HepG2 (cell line): ENCODE measurements around the gene C7orf57. TPM values are rescaled to one million over a fixed set of nuclear protein-coding genes. Genes with fewer than 3 reads are reported as not detected.
A peak's percentile ranks its signal among the peaks of the same experiment; 100 is the strongest.

Experiments used
- CENPX ChIP-seq: sonication (generic); formaldehyde crosslinking; IDR thresholded peaks from 2 replicates; pipeline ENCODE4 v1.9.0; 2021; ENCODE audit warnings: mild to moderate bottlenecking, missing genetic modification reagents, moderate library complexity
- EED ChIP-seq: sonication (generic); formaldehyde crosslinking; IDR thresholded peaks from 2 replicates; pipeline ENCODE4 v1.5.0; 2020; ENCODE audit warnings: mild to moderate bottlenecking, missing genetic modification reagents
- GATA4 ChIP-seq: sonication (generic); IDR thresholded peaks from 2 replicates; pipeline ENCODE4 v1.6.1; 2016; ENCODE audit warnings: antibody characterized with exemption, low read depth, borderline replicate concordance
- MYC ChIP-seq: sonication (generic); formaldehyde crosslinking; IDR thresholded peaks from 2 replicates; pipeline ENCODE4 v1.9.0; 2021; ENCODE audit warnings: missing genetic modification reagents, borderline replicate concordance
- NFRKB ChIP-seq: fragments of 450-650 bp; IDR thresholded peaks from 2 replicates; pipeline ENCODE4 v1.6.1; 2017
- SETDB1 ChIP-seq: sonication (generic); formaldehyde crosslinking; IDR thresholded peaks from 2 replicates; pipeline ENCODE4 v1.5.1; 2020; ENCODE audit warnings: missing genetic modification reagents, mild to moderate bottlenecking, borderline replicate concordance
- SMARCC2 ChIP-seq: fragments of 450-650 bp; IDR thresholded peaks from 2 replicates; pipeline ENCODE4 v1.6.1; 2017; ENCODE audit warnings: antibody characterized with exemption, mild to moderate bottlenecking
- SMC3 ChIP-seq: IDR thresholded peaks from 2 replicates; pipeline ENCODE4 v1.6.1; 2011; ENCODE audit warnings: low read length, improper control_type of control experiment
- TSC22D2 ChIP-seq: sonication (generic); formaldehyde crosslinking; IDR thresholded peaks from 2 replicates; pipeline ENCODE4 v1.5.1; 2020; ENCODE audit warnings: missing genetic modification reagents, mild to moderate bottlenecking, borderline replicate concordance
- YEATS2 ChIP-seq: sonication (generic); formaldehyde crosslinking; IDR thresholded peaks from 2 replicates; pipeline ENCODE4 v1.4.0; 2020; ENCODE audit warnings: missing genetic modification reagents, borderline replicate concordance
- ZNF251 ChIP-seq: sonication (generic); formaldehyde crosslinking; IDR thresholded peaks from 2 replicates; pipeline ENCODE4 v1.9.0; 2021; ENCODE audit warnings: mild to moderate bottlenecking, missing genetic modification reagents
- ZNF331 ChIP-seq: sonication (generic); formaldehyde crosslinking; IDR thresholded peaks from 2 replicates; pipeline ENCODE4 v1.4.0; 2020; ENCODE audit warnings: missing genetic modification reagents
- ZNF382 ChIP-seq: sonication (generic); formaldehyde crosslinking; IDR thresholded peaks from 2 replicates; pipeline ENCODE4 v1.5.0; 2020; ENCODE audit warnings: missing genetic modification reagents, mild to moderate bottlenecking, borderline replicate concordance
- ZNF512B ChIP-seq: sonication (generic); formaldehyde crosslinking; IDR thresholded peaks from 2 replicates; pipeline ENCODE4 v1.5.1; 2020; ENCODE audit warnings: missing genetic modification reagents, mild to moderate bottlenecking, borderline replicate concordance
- ZNF740 ChIP-seq: sonication (generic); formaldehyde crosslinking; IDR thresholded peaks from 2 replicates; pipeline ENCODE4 v1.4.0; 2020; ENCODE audit warnings: missing genetic modification reagents
- ZNF784 ChIP-seq: sonication (generic); formaldehyde crosslinking; IDR thresholded peaks from 2 replicates; pipeline ENCODE4 v1.5.1; 2020; ENCODE audit warnings: missing genetic modification reagents, mild to moderate bottlenecking, borderline replicate concordance
- ZNF83 ChIP-seq: sonication (generic); formaldehyde crosslinking; IDR thresholded peaks from 2 replicates; pipeline ENCODE4 v1.4.0; 2020; ENCODE audit warnings: missing genetic modification reagents, mild to moderate bottlenecking, borderline replicate concordance
- ZNF841 ChIP-seq: sonication (generic); formaldehyde crosslinking; IDR thresholded peaks from 2 replicates; pipeline ENCODE4 v1.8.1; 2023; ENCODE audit warnings: missing genetic modification reagents, borderline replicate concordance
- polyA plus RNA-seq, 8 experiments: library from polyadenylated mRNA; depleted of rRNA in 3 of 8; stranded (reverse) in 7 of 8; unstranded in 1 of 8; fragments of >200 nt; fragmentation: Illumina TruSeq in 4 of 8; extraction: Trizol in 4 of 8; gene quantifications; 2 replicates each; pipeline versions ENCODE4 v1.2.1 to v1.2.3, GENCODE V29; 2011 to 2016; ENCODE audit warnings: low read depth in 4 of 8, missing spikeins in 1 of 8, mixed read lengths in 1 of 8; ENCODE audit not compliant: insufficient read depth in 1 of 8
- total RNA-seq, 5 experiments: library from RNA; depleted of rRNA; stranded (reverse); fragments of >200 nt; fragmentation: Illumina TruSeq; extraction: Trizol; gene quantifications; 2 replicates each; pipeline ENCODE4 v1.2.3, GENCODE V29; 2016; ENCODE audit warnings: low read depth in 1 of 5
- TF ChIP-seq, protein P1 (sequence below): IDR thresholded peaks from 2 replicates; pipeline ENCODE4 v1.6.1; 2016; ENCODE audit warnings: missing compliant biosample characterization, missing genetic modification reagents, borderline replicate concordance
- TF ChIP-seq, protein P2 (sequence below): sonication (generic); formaldehyde crosslinking; conservative IDR thresholded peaks from 2 replicates; pipeline ENCODE4 v1.4.0; 2020; ENCODE audit warnings: missing genetic modification reagents
- TF ChIP-seq, protein P3 (sequence below): sonication (generic); formaldehyde crosslinking; IDR thresholded peaks from 2 replicates; pipeline ENCODE4 v1.5.0; 2020; ENCODE audit warnings: mild to moderate bottlenecking, low read depth, missing genetic modification reagents, borderline replicate concordance
- TF ChIP-seq, protein P4 (sequence below): sonication (generic); formaldehyde crosslinking; IDR thresholded peaks from 2 replicates; pipeline ENCODE4 v1.5.1; 2020; ENCODE audit warnings: missing genetic modification reagents, mild to moderate bottlenecking, borderline replicate concordance

Gene C7orf57
- total and polyA plus RNA-seq, 2 of the 13 experiments (the other 11 are each of a cell fraction or from before 2014, with no cell fraction given): not detected

- TF ChIP-seq, protein P1, sequence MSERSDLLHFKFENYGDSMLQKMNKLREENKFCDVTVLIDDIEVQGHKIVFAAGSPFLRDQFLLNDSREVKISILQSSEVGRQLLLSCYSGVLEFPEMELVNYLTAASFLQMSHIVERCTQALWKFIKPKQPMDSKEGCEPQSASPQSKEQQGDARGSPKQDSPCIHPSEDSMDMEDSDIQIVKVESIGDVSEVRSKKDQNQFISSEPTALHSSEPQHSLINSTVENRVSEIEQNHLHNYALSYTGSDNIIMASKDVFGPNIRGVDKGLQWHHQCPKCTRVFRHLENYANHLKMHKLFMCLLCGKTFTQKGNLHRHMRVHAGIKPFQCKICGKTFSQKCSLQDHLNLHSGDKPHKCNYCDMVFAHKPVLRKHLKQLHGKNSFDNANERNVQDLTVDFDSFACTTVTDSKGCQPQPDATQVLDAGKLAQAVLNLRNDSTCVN (CRISPR knock-in tag): no peak
- TF ChIP-seq, protein P2, sequence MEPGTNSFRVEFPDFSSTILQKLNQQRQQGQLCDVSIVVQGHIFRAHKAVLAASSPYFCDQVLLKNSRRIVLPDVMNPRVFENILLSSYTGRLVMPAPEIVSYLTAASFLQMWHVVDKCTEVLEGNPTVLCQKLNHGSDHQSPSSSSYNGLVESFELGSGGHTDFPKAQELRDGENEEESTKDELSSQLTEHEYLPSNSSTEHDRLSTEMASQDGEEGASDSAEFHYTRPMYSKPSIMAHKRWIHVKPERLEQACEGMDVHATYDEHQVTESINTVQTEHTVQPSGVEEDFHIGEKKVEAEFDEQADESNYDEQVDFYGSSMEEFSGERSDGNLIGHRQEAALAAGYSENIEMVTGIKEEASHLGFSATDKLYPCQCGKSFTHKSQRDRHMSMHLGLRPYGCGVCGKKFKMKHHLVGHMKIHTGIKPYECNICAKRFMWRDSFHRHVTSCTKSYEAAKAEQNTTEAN: no peak; the same call in 1 of the 2 replicates
- TF ChIP-seq ZNF740 (CRISPR knock-in tag): no peak
- TF ChIP-seq, protein P3, sequence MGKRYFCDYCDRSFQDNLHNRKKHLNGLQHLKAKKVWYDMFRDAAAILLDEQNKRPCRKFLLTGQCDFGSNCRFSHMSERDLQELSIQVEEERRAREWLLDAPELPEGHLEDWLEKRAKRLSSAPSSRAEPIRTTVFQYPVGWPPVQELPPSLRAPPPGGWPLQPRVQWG (CRISPR knock-in tag): no peak
- no peak for TF ChIP-seq SMARCC2
- no peak for TF ChIP-seq ZNF784
- TF ChIP-seq, protein P4, sequence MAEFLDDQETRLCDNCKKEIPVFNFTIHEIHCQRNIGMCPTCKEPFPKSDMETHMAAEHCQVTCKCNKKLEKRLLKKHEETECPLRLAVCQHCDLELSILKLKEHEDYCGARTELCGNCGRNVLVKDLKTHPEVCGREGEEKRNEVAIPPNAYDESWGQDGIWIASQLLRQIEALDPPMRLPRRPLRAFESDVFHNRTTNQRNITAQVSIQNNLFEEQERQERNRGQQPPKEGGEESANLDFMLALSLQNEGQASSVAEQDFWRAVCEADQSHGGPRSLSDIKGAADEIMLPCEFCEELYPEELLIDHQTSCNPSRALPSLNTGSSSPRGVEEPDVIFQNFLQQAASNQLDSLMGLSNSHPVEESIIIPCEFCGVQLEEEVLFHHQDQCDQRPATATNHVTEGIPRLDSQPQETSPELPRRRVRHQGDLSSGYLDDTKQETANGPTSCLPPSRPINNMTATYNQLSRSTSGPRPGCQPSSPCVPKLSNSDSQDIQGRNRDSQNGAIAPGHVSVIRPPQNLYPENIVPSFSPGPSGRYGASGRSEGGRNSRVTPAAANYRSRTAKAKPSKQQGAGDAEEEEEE: no peak
- no peak for TF ChIP-seq ZNF382 (CRISPR knock-in tag)
- TF ChIP-seq ZNF331 (CRISPR knock-in tag): no peak
- no peak for TF ChIP-seq SETDB1 (CRISPR knock-in tag)
- no peak for TF ChIP-seq ZNF251 (CRISPR knock-in tag)
- TF ChIP-seq MYC (CRISPR knock-in tag): peak; percentile 46; the same call in 1 of the 2 replicates
- TF ChIP-seq GATA4: no peak
- TF ChIP-seq TSC22D2 (CRISPR knock-in tag): no peak
- TF ChIP-seq SMC3: no peak; the same call in 1 of the 2 replicates
- no peak for TF ChIP-seq EED (CRISPR knock-in tag)
- no peak for TF ChIP-seq ZNF512B (CRISPR knock-in tag)
- no peak for TF ChIP-seq NFRKB
- TF ChIP-seq ZNF841: no peak
- peak; percentile 26; the same call in 1 of the 2 replicates for TF ChIP-seq YEATS2 (CRISPR knock-in tag)
- TF ChIP-seq ZNF83 (CRISPR knock-in tag): no peak
- no peak for TF ChIP-seq CENPX (CRISPR knock-in tag)
Observed at GRCh38 chr7:48088559-48089045, 53.3 kb downstream of the C7orf57 start (continued).
